ENCODE results near the gene AGRN. TPM values are rescaled to one million over a fixed set of nuclear protein-coding genes. Genes with fewer than 3 reads are reported as not detected.

AGRN gene
- total RNA-seq, 1 experiment from 2014 or later: 134 TPM

GRCh38 chr1:1068517-1069055 lies 48.7 kb downstream of the AGRN start:
- ChIA-PET CTCF (no interaction called here), POLR2A (interaction anchor here (1.0 kb wide), 1 partner anchor 49 kb away, joined by 3 read pairs; the partner anchor contains the start of gene AGRN)
- intact Hi-C loops (cut with micrococcal nuclease): loop anchor here (5.0 kb wide), 1 partner anchor 66 kb away; the partner anchor contains the start of gene HES4

More at GRCh38 chr1:1068517-1069055, 48.7 kb downstream of the AGRN start:
- RAD21 ChIA-PET (ENCODE audit: low non-redundant PET in 1 of 2, low total read pairs in 2 of 2, uncharacterized antibody in 2 of 2, unreplicated experiment in 2 of 2): no interaction called here
- H3K9me2 ChIP-seq (ENCODE audit: insufficient read depth): no peaks in the 10 kb centered on the region
- H2AFZ ChIP-seq (ENCODE audit: low read depth, low read length, poor library complexity, severe bottlenecking): no peak overlapping the region
- TF ChIP-seq ZBTB33 (IDR thresholded peaks at IDR 0.05; ENCODE audit: extremely low read depth, insufficient replicate concordance, low read length) (no peak), TCF7L2 (IDR thresholded peaks at IDR 0.05; ENCODE audit: borderline replicate concordance, extremely low read depth, insufficient read depth, insufficient read length) (no peak), YY1 (IDR thresholded peaks at IDR 0.05; ENCODE audit: extremely low read depth, insufficient replicate concordance, low read depth, low read length) (no peak), REST (IDR thresholded peaks at IDR 0.05; ENCODE audit: low read depth) (no peak), CTCF (IDR thresholded peaks at IDR 0.05 in 2 of 3, conservative IDR thresholded peaks at IDR 0.05 in 1 of 3; ENCODE audit: borderline replicate concordance in 1 of 3, insufficient read depth in 1 of 3, low read depth in 2 of 3, low read length in 2 of 3) (no peak), ZNF274 (IDR thresholded peaks at IDR 0.05; ENCODE audit: low read depth, low read length) (no peak), SP1 (IDR thresholded peaks at IDR 0.05; ENCODE audit: low read depth) (no peak), EZH2 (IDR thresholded peaks at IDR 0.05) (no peak), POLR2AphosphoS5 (IDR thresholded peaks at IDR 0.05; ENCODE audit: low read depth, low read length) (no peak), RAD21 (IDR thresholded peaks at IDR 0.05; ENCODE audit: low read depth) (no peak), ELF1 (IDR thresholded peaks at IDR 0.05; ENCODE audit: borderline replicate concordance, low read depth) (no peak), ATF3 (IDR thresholded peaks at IDR 0.05) (no peak), POLR2A (IDR thresholded peaks at IDR 0.05; ENCODE audit: borderline replicate concordance, extremely low read depth, insufficient read depth, insufficient read length) (no peak), JUND (IDR thresholded peaks at IDR 0.05) (no peak), EGR1 (IDR thresholded peaks at IDR 0.05; ENCODE audit: low read depth) (no peak), SRF (IDR thresholded peaks at IDR 0.05; ENCODE audit: low read depth) (no peak), EZH2phosphoT487 (IDR thresholded peaks at IDR 0.05; ENCODE audit: borderline replicate concordance) (no peak), ZFX (IDR thresholded peaks at IDR 0.05) (no peak)
- TF ChIP-seq, protein P1, sequence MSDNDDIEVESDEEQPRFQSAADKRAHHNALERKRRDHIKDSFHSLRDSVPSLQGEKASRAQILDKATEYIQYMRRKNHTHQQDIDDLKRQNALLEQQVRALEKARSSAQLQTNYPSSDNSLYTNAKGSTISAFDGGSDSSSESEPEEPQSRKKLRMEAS (IDR thresholded peaks at IDR 0.05): no peak
- no TSS peak for BruUV-seq (replicated peaks)
- no peaks in the 10 kb centered on the region for H3K27me3 ChIP-seq (ENCODE audit: insufficient read depth, low read length)
- DNase-seq (ENCODE audit: low read depth, low spot score) (no peak), ATAC-seq (peak; percentile 64)
- H3K9me3 ChIP-seq (ENCODE audit: control insufficient read depth in 1 of 2, insufficient read depth in 1 of 2, low read depth in 1 of 2, low read length in 2 of 2): no peaks in the 10 kb centered on the region
- peak overlapping the region; percentile 50 to 64 for H3K4me3 ChIP-seq (replicated peaks in 1 of 2; ENCODE audit: low read depth in 1 of 2, low read length in 2 of 2)
- H3K4me1 ChIP-seq (ENCODE audit: control insufficient read depth in 1 of 2, insufficient read depth in 2 of 2, low read length in 2 of 2): peaks cover 34 to 64% of the 10 kb centered on the region in 2 experiments
- peak overlapping the region; percentile 46; the same call in 1 of the 2 replicates for H3K9ac ChIP-seq (ENCODE audit: low read length)
- peak overlapping the region; percentile 90 for H3K4me2 ChIP-seq (ENCODE audit: low read length)
- no peaks in the 10 kb centered on the region for H4K20me1 ChIP-seq (ENCODE audit: insufficient read depth)
- no peaks in the 10 kb centered on the region for H3K36me3 ChIP-seq (ENCODE audit: control insufficient read depth in 1 of 2, insufficient read depth in 2 of 2, low read length in 2 of 2)
- H3K79me2 ChIP-seq (ENCODE audit: insufficient read depth, low read length): peaks cover 3% of the 10 kb centered on the region; the same call in 1 of the 2 replicates
- peak overlapping the region; percentile 62; the same call in 1 of the 2 replicates for H3K27ac ChIP-seq (ENCODE audit: low read depth, low read length)

Data from HCT116 (cell line).